Measurements from ENCODE around the gene NSUN3.

Gene NSUN3

DNA sequence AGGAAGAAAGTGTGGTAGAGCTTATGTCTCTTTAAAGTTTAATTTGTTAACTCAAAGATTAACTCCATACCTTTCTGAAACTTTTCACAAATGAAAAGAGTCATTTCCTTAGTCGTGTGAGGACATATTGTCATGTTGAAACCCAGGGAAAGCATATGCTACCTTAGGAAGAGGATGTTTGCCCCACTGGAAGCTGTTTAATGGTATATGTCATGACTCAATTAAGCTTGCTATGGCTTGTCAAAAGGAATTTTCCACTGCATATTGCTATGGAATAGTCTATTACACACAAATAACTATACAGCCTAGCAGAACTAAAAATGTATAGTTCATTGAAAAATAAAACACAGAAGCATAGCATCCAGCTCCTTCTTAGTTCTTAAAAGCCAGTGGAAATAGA, 69.9 kb downstream of the NSUN3 start:
- H3K4me1 ChIP-seq = peaks cover 0 to 7% (median 0%) of the 10 kb centered on the region in 4 donors
- intact Hi-C loops (cut with DNase I; ENCODE audit: low total_unique reads) = no loop called here
- TF ChIP-seq, protein P1, sequence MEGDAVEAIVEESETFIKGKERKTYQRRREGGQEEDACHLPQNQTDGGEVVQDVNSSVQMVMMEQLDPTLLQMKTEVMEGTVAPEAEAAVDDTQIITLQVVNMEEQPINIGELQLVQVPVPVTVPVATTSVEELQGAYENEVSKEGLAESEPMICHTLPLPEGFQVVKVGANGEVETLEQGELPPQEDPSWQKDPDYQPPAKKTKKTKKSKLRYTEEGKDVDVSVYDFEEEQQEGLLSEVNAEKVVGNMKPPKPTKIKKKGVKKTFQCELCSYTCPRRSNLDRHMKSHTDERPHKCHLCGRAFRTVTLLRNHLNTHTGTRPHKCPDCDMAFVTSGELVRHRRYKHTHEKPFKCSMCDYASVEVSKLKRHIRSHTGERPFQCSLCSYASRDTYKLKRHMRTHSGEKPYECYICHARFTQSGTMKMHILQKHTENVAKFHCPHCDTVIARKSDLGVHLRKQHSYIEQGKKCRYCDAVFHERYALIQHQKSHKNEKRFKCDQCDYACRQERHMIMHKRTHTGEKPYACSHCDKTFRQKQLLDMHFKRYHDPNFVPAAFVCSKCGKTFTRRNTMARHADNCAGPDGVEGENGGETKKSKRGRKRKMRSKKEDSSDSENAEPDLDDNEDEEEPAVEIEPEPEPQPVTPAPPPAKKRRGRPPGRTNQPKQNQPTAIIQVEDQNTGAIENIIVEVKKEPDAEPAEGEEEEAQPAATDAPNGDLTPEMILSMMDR (IDR thresholded peaks at IDR 0.05) = no peak
- no peaks in the 10 kb centered on the region for H3K9me3 ChIP-seq
- H3K36me3 ChIP-seq = peaks cover 6 to 10% (median 9%) of the 10 kb centered on the region in 3 donors
- no peak for DNase-seq
- no peak overlapping the region for H3K27ac ChIP-seq
- H3K27me3 ChIP-seq = no peaks in the 10 kb centered on the region
- H3K4me3 ChIP-seq = no peak overlapping the region

DNA sequence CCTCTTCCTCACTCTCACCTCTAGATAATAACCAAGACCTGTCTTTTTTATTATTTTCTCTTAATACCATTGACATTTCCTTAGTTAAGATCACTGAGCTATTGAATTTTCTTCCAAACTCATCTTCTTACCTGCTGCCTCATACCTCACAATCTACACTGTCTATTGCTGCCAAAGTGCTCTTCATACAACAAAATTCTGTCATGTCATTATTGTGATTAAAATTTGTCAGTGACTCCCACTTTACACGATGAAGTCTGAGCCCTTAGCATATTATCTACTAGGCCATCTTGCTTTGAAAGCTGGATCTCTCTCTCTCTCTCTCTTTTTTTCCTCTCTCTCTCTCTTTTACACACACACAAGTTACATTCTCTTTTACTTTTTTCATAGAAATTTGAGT, 73.3 kb downstream of the NSUN3 start:
- TF ChIP-seq, protein P1 (IDR thresholded peaks at IDR 0.05) = no peak
- H3K9me3 ChIP-seq = no peaks in the 10 kb centered on the region
- peaks cover 0 to 7% (median 0%) of the 10 kb centered on the region in 4 donors for H3K4me1 ChIP-seq
- DNase-seq = no peak
- no peak overlapping the region for H3K27ac ChIP-seq
- no peaks in the 10 kb centered on the region for H3K27me3 ChIP-seq
- intact Hi-C loops (cut with DNase I; ENCODE audit: low total_unique reads) = no loop called here
- H3K36me3 ChIP-seq = no peaks in the 10 kb centered on the region
- H3K4me3 ChIP-seq = no peak overlapping the region

DNA sequence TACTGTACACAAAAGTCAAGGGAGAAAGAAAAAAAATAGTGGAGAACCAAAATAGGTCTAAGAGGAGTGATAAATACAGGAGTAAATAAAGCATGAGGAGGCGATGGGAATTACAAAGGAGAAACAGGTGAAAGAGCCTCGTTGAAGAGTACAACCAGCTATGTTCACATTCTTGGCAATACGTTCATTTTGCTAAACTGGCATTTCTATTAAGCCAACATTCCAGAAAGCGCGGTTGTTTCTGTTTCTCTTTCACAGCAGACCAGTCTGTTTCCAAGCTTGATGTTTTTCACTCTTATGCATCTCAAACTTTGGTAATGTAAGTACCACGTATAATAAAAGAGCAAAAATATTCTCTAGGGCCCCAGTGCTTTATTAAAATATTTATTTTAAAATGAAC, 74.5 kb downstream of the NSUN3 start:
- Histone ChIP-seq H3K4me3 (peak overlapping the region in 1 of 2 donors; percentile 29), H3K9me3 (no peaks in the 10 kb centered on the region), H3K4me1 (peaks cover 0 to 7% (median 0%) of the 10 kb centered on the region in 4 donors), H3K27me3 (no peaks in the 10 kb centered on the region), H3K36me3 (no peaks in the 10 kb centered on the region), H3K27ac (no peak overlapping the region)
- intact Hi-C loops (cut with DNase I; ENCODE audit: low total_unique reads) = no loop called here
- TF ChIP-seq, protein P1 (IDR thresholded peaks at IDR 0.05) = no peak
- DNase-seq = no peak

DNA sequence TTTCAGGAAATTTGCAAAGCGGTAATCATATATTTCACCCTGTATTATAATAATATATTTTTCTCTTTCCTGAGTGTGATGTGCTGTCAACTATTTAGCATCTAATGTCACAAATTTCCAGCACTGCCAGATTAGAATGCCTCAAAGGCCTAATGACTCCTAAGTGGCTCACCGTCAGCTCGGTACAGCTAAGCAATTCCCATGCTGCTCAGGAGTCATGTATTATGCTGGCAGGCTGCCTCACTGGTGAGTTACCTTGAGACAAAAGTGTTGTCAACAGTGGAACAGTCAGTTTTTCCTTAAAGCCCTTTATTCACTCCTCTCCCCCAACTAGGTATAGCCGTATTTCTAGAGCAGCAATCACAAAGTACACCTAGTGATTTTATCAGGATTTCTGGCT, 83.6 kb downstream of the NSUN3 start:
- no peaks in the 10 kb centered on the region for H3K27me3 ChIP-seq
- no peaks in the 10 kb centered on the region for H3K36me3 ChIP-seq
- no peak overlapping the region for H3K27ac ChIP-seq
- H3K9me3 ChIP-seq = no peaks in the 10 kb centered on the region
- no peak for DNase-seq
- intact Hi-C loops (cut with DNase I; ENCODE audit: low total_unique reads) = no loop called here
- TF ChIP-seq, protein P1 (IDR thresholded peaks at IDR 0.05) = no peak
- no peaks in the 10 kb centered on the region for H3K4me1 ChIP-seq
- H3K4me3 ChIP-seq = no peak overlapping the region

DNA sequence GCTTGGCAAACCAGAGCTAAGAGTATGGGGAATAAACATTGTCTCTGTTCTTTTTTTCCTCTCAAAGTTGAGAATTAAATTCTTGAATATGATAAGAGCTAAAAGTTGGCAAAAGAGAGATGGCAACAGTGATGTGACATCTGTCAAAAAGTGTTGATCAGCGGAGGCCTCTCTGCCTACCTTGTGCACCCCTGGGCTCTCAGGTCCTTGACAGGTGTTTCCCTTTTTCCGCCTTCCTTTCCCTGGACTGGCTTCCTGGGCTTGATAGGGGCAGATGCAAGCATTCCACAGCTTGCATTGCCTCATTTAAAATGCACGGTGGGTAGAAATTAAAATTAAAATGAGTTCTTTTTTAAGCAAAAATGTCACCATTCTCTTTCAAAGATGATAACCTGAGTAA, 84.2 kb downstream of the NSUN3 start:
- no peak overlapping the region for H3K4me3 ChIP-seq
- H3K27ac ChIP-seq = no peak overlapping the region
- intact Hi-C loops (cut with DNase I; ENCODE audit: low total_unique reads) = no loop called here

More for the DNA sequence above, 84.2 kb downstream of the NSUN3 start:
- no peak for DNase-seq
- no peaks in the 10 kb centered on the region for H3K4me1 ChIP-seq
- no peaks in the 10 kb centered on the region for H3K9me3 ChIP-seq
- TF ChIP-seq, protein P1 (IDR thresholded peaks at IDR 0.05) = no peak
- H3K27me3 ChIP-seq = no peaks in the 10 kb centered on the region
- no peaks in the 10 kb centered on the region for H3K36me3 ChIP-seq

Measured in tibial artery (tissue), 4 donors.